ENCODE measurements around the gene SERPING1.

The SERPING1 gene

GRCh38 chr11:57633394-57634070, 36.0 kb downstream of the SERPING1 start:
- TF ChIP-seq CTCF (IDR thresholded peaks at IDR 0.05) = no peak
- Histone ChIP-seq H3K27me3 (ENCODE audit: control insufficient read depth, insufficient read depth, low read length) (no peaks in the 10 kb centered on the region), H3K9me3 (ENCODE audit: control insufficient read depth, low read length) (no peaks in the 10 kb centered on the region)

GRCh38 chr11:57634311-57634710, 36.8 kb downstream of the SERPING1 start:
- Histone ChIP-seq H3K36me3 (ENCODE audit: control insufficient read depth, insufficient read depth, low read length) (no peaks in the 10 kb centered on the region), H3K9ac (no peak overlapping the region), H3K4me3 (ENCODE audit: low read depth, low read length) (no peak overlapping the region), H3K4me1 (no peaks in the 10 kb centered on the region), H3K27me3 (ENCODE audit: control insufficient read depth, insufficient read depth, low read length) (no peaks in the 10 kb centered on the region), H3K79me2 (no peaks in the 10 kb centered on the region), H3K9me3 (ENCODE audit: control insufficient read depth, low read length) (no peaks in the 10 kb centered on the region), H2AFZ (no peak overlapping the region), H3K27ac (no peak overlapping the region), H3K4me2 (ENCODE audit: low read length) (no peak overlapping the region)
- no peak for TF ChIP-seq CTCF (IDR thresholded peaks at IDR 0.05)

More at GRCh38 chr11:57633394-57634070, 36.0 kb downstream of the SERPING1 start:
- Histone ChIP-seq H3K79me2 (no peaks in the 10 kb centered on the region), H2AFZ (no peak overlapping the region), H3K4me3 (ENCODE audit: low read depth, low read length) (no peak overlapping the region), H3K27ac (no peak overlapping the region), H3K36me3 (ENCODE audit: control insufficient read depth, insufficient read depth, low read length) (no peaks in the 10 kb centered on the region), H3K9ac (no peak overlapping the region), H3K4me2 (ENCODE audit: low read length) (no peak overlapping the region), H3K4me1 (no peaks in the 10 kb centered on the region)

- no peak overlapping the region for H3K27ac ChIP-seq
- no peak overlapping the region for H3K9ac ChIP-seq
- no peak overlapping the region for H3K4me2 ChIP-seq (ENCODE audit: low read length)
- H3K36me3 ChIP-seq (ENCODE audit: control insufficient read depth, insufficient read depth, low read length) = no peaks in the 10 kb centered on the region
- TF ChIP-seq CTCF (IDR thresholded peaks at IDR 0.05) = no peak
- H2AFZ ChIP-seq = no peak overlapping the region
- no peaks in the 10 kb centered on the region for H3K79me2 ChIP-seq
- H3K9me3 ChIP-seq (ENCODE audit: control insufficient read depth, low read length) = no peaks in the 10 kb centered on the region
- H3K27me3 ChIP-seq (ENCODE audit: control insufficient read depth, insufficient read depth, low read length) = no peaks in the 10 kb centered on the region
- H3K4me1 ChIP-seq = no peaks in the 10 kb centered on the region
- no peak overlapping the region for H3K4me3 ChIP-seq (ENCODE audit: low read depth, low read length)
These were observed 37.8 kb downstream of the SERPING1 start for GRCh38 chr11:57635246-57635645.

GRCh38 chr11:57637626-57638004, 40.1 kb downstream of the SERPING1 start:
- H3K9ac ChIP-seq = no peak overlapping the region
- no peak overlapping the region for H3K27ac ChIP-seq
- TF ChIP-seq CTCF (IDR thresholded peaks at IDR 0.05) = no peak

More at GRCh38 chr11:57637626-57638004, 40.1 kb downstream of the SERPING1 start:
- no peaks in the 10 kb centered on the region for H3K36me3 ChIP-seq (ENCODE audit: control insufficient read depth, insufficient read depth, low read length)
- H3K27me3 ChIP-seq (ENCODE audit: control insufficient read depth, insufficient read depth, low read length) = no peaks in the 10 kb centered on the region
- no peaks in the 10 kb centered on the region for H3K79me2 ChIP-seq
- H3K4me3 ChIP-seq (ENCODE audit: low read depth, low read length) = peak overlapping the region; percentile 73
- no peaks in the 10 kb centered on the region for H3K9me3 ChIP-seq (ENCODE audit: control insufficient read depth, low read length)
- peak overlapping the region; percentile 83 for H3K4me2 ChIP-seq (ENCODE audit: low read length)
- H2AFZ ChIP-seq = peak overlapping the region; percentile 97
- H3K4me1 ChIP-seq = no peaks in the 10 kb centered on the region
